ENCODE results near the gene ZNF385B. TPM values are rescaled to one million over a fixed set of nuclear protein-coding genes. Genes with fewer than 3 reads are reported as not detected.

Gene ZNF385B
- total RNA-seq, 1 experiment from 2014 or later: 9.3 TPM

DNA sequence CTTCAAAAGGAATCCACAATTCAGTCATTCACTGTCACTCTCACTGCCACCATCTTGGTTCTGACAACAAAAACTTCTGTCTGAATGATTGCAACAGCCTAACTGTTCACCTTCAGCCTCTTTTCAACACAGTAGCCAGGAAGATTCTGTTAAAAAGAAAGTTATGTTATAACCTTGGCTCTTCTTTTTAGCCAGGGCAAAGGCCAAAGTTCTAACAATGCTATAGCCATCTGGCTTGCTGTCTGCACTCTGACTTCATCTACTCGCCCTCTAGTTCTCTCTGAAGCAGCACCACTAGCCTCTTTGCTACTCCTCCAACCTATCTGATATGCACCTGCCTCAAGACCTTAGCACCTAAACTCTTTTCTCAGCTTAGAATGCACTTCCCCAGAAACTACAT lies 158.5 kb downstream of the ZNF385B start:
- POLR2A ChIA-PET: no interaction called here
- intact Hi-C loops (cut with micrococcal nuclease): no loop called here
- no peak for ATAC-seq

More for the DNA sequence above, 158.5 kb downstream of the ZNF385B start:
- TF ChIP-seq, protein P1, sequence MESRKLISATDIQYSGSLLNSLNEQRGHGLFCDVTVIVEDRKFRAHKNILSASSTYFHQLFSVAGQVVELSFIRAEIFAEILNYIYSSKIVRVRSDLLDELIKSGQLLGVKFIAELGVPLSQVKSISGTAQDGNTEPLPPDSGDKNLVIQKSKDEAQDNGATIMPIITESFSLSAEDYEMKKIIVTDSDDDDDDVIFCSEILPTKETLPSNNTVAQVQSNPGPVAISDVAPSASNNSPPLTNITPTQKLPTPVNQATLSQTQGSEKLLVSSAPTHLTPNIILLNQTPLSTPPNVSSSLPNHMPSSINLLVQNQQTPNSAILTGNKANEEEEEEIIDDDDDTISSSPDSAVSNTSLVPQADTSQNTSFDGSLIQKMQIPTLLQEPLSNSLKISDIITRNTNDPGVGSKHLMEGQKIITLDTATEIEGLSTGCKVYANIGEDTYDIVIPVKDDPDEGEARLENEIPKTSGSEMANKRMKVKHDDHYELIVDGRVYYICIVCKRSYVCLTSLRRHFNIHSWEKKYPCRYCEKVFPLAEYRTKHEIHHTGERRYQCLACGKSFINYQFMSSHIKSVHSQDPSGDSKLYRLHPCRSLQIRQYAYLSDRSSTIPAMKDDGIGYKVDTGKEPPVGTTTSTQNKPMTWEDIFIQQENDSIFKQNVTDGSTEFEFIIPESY (IDR thresholded peaks at IDR 0.05; ENCODE audit: extremely low read depth, insufficient replicate concordance, low read length): no peak
- TF ChIP-seq SIN3A (IDR thresholded peaks at IDR 0.05; ENCODE audit: low read depth): no peak
- TF ChIP-seq SRF (IDR thresholded peaks at IDR 0.05; ENCODE audit: low read depth): no peak
- no peak for TF ChIP-seq JUND (IDR thresholded peaks at IDR 0.05)
- no peak for TF ChIP-seq EGR1 (IDR thresholded peaks at IDR 0.05; ENCODE audit: low read depth)
- no peak for TF ChIP-seq FOSL1 (IDR thresholded peaks at IDR 0.05; ENCODE audit: low read depth)
- TF ChIP-seq, protein P2, sequence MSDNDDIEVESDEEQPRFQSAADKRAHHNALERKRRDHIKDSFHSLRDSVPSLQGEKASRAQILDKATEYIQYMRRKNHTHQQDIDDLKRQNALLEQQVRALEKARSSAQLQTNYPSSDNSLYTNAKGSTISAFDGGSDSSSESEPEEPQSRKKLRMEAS (IDR thresholded peaks at IDR 0.05): no peak
- TF ChIP-seq CEBPB (IDR thresholded peaks at IDR 0.05; ENCODE audit: low read depth): no peak
- no peak for TF ChIP-seq ELF1 (IDR thresholded peaks at IDR 0.05; ENCODE audit: borderline replicate concordance, low read depth)
- TF ChIP-seq, protein P3, sequence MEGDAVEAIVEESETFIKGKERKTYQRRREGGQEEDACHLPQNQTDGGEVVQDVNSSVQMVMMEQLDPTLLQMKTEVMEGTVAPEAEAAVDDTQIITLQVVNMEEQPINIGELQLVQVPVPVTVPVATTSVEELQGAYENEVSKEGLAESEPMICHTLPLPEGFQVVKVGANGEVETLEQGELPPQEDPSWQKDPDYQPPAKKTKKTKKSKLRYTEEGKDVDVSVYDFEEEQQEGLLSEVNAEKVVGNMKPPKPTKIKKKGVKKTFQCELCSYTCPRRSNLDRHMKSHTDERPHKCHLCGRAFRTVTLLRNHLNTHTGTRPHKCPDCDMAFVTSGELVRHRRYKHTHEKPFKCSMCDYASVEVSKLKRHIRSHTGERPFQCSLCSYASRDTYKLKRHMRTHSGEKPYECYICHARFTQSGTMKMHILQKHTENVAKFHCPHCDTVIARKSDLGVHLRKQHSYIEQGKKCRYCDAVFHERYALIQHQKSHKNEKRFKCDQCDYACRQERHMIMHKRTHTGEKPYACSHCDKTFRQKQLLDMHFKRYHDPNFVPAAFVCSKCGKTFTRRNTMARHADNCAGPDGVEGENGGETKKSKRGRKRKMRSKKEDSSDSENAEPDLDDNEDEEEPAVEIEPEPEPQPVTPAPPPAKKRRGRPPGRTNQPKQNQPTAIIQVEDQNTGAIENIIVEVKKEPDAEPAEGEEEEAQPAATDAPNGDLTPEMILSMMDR (IDR thresholded peaks at IDR 0.05 in 2 of 3, conservative IDR thresholded peaks at IDR 0.05 in 1 of 3; ENCODE audit: borderline replicate concordance in 1 of 3, insufficient read depth in 1 of 3, low read depth in 2 of 3, low read length in 2 of 3): no peak
- TF ChIP-seq ZNF274 (IDR thresholded peaks at IDR 0.05; ENCODE audit: low read depth, low read length): no peak
- no peak for TF ChIP-seq RAD21 (IDR thresholded peaks at IDR 0.05; ENCODE audit: low read depth)
- no peak for TF ChIP-seq SP1 (IDR thresholded peaks at IDR 0.05; ENCODE audit: low read depth)
- TF ChIP-seq POLR2AphosphoS5 (IDR thresholded peaks at IDR 0.05; ENCODE audit: low read depth, low read length): no peak
- TF ChIP-seq, protein P4, sequence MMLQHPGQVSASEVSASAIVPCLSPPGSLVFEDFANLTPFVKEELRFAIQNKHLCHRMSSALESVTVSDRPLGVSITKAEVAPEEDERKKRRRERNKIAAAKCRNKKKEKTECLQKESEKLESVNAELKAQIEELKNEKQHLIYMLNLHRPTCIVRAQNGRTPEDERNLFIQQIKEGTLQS (IDR thresholded peaks at IDR 0.05): no peak
- no peak for TF ChIP-seq EZH2 (IDR thresholded peaks at IDR 0.05)
- TF ChIP-seq, protein P5, sequence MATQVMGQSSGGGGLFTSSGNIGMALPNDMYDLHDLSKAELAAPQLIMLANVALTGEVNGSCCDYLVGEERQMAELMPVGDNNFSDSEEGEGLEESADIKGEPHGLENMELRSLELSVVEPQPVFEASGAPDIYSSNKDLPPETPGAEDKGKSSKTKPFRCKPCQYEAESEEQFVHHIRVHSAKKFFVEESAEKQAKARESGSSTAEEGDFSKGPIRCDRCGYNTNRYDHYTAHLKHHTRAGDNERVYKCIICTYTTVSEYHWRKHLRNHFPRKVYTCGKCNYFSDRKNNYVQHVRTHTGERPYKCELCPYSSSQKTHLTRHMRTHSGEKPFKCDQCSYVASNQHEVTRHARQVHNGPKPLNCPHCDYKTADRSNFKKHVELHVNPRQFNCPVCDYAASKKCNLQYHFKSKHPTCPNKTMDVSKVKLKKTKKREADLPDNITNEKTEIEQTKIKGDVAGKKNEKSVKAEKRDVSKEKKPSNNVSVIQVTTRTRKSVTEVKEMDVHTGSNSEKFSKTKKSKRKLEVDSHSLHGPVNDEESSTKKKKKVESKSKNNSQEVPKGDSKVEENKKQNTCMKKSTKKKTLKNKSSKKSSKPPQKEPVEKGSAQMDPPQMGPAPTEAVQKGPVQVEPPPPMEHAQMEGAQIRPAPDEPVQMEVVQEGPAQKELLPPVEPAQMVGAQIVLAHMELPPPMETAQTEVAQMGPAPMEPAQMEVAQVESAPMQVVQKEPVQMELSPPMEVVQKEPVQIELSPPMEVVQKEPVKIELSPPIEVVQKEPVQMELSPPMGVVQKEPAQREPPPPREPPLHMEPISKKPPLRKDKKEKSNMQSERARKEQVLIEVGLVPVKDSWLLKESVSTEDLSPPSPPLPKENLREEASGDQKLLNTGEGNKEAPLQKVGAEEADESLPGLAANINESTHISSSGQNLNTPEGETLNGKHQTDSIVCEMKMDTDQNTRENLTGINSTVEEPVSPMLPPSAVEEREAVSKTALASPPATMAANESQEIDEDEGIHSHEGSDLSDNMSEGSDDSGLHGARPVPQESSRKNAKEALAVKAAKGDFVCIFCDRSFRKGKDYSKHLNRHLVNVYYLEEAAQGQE (IDR thresholded peaks at IDR 0.05; ENCODE audit: low read depth): no peak
- no peak for TF ChIP-seq EZH2phosphoT487 (IDR thresholded peaks at IDR 0.05; ENCODE audit: borderline replicate concordance)
- H3K27me3 ChIP-seq (ENCODE audit: insufficient read depth, low read length): no peaks in the 10 kb centered on the region
- BruUV-seq (replicated peaks): no TSS peak
- no peaks in the 10 kb centered on the region for H3K9me2 ChIP-seq (ENCODE audit: insufficient read depth)
- no peak overlapping the region for H3K4me3 ChIP-seq (replicated peaks in 1 of 2; ENCODE audit: low read depth in 1 of 2, low read length in 2 of 2)
- no peaks in the 10 kb centered on the region for H3K79me2 ChIP-seq (ENCODE audit: insufficient read depth, low read length)
- H3K4me1 ChIP-seq (ENCODE audit: control insufficient read depth in 1 of 2, insufficient read depth in 2 of 2, low read length in 2 of 2): no peaks in the 10 kb centered on the region
- H2AFZ ChIP-seq (ENCODE audit: low read depth, low read length, poor library complexity, severe bottlenecking): no peak overlapping the region
- no peak overlapping the region for H3K9ac ChIP-seq (ENCODE audit: low read length)
- no peak for DNase-seq (ENCODE audit: low read depth, low spot score)
- H3K27ac ChIP-seq (ENCODE audit: low read depth, low read length): no peak overlapping the region
- no peak overlapping the region for H3K4me2 ChIP-seq (ENCODE audit: low read length)
- H3K9me3 ChIP-seq (ENCODE audit: control insufficient read depth in 1 of 2, insufficient read depth in 1 of 2, low read depth in 1 of 2, low read length in 2 of 2): no peaks in the 10 kb centered on the region
- ChIA-PET RAD21 (ENCODE audit: low non-redundant PET in 1 of 2, low total read pairs in 2 of 2, uncharacterized antibody in 2 of 2, unreplicated experiment in 2 of 2) (no interaction called here), CTCF (no interaction called here)
- no peaks in the 10 kb centered on the region for H3K36me3 ChIP-seq (ENCODE audit: control insufficient read depth in 1 of 2, insufficient read depth in 2 of 2, low read length in 2 of 2)
- no peaks in the 10 kb centered on the region for H4K20me1 ChIP-seq (ENCODE audit: insufficient read depth)

Measured in HCT116 (cell line).